Fibroblast of lung (primary cell): ENCODE results near the gene CAPS. TPM values are rescaled to one million over a fixed set of nuclear protein-coding genes. Genes with fewer than 3 reads are reported as not detected.
A peak's percentile ranks its signal among the peaks of the same experiment; 100 is the strongest.

Experiments
- DNase-seq, 2 donors: peaks; one replicate each; pipeline versions ENCODE4 v3.0.0 to v3.0.0-alpha.2; 2010; ENCODE audit warnings: low read depth in 2 of 2
- H2AFZ ChIP-seq: 2 replicates; pipeline ENCODE4 v1.5.1; 2012; ENCODE audit warnings: low read length, control low read depth, inconsistent platforms
- H3K27ac ChIP-seq: 2 replicates; pipeline ENCODE4 v1.5.1; 2011; ENCODE audit warnings: low read length, control low read depth; ENCODE audit not compliant: insufficient read depth
- H3K27me3 ChIP-seq: 2 replicates; pipeline ENCODE4 v1.5.1; 2011; ENCODE audit warnings: mild to moderate bottlenecking, low read length; ENCODE audit not compliant: control insufficient read depth, insufficient read depth
- H3K36me3 ChIP-seq: 2 replicates; pipeline ENCODE4 v1.5.1; 2011; ENCODE audit warnings: low read length; ENCODE audit not compliant: control insufficient read depth, insufficient read depth
- H3K4me1 ChIP-seq: 2 replicates; pipeline ENCODE4 v1.5.1; 2011; ENCODE audit warnings: low read length; ENCODE audit not compliant: control insufficient read depth, insufficient read depth; ENCODE audit errors: extremely low read depth
- H3K4me2 ChIP-seq: 2 replicates; pipeline ENCODE4 v1.5.1; 2011; ENCODE audit warnings: low read length, control low read depth; ENCODE audit not compliant: insufficient read depth; ENCODE audit errors: extremely low read depth
- H3K4me3 ChIP-seq, 4 experiments: fragments of 200-600 bp in 1 of 4; sonication (generic) in 1 of 4; replicated peaks in 1 of 4; 2 replicates each; pipeline ENCODE4 v1.5.1; 2011 to 2016; ENCODE audit warnings: low read length in 4 of 4, low read depth in 3 of 4, mild to moderate bottlenecking in 3 of 4, control low read depth in 2 of 4, inconsistent platforms in 1 of 4, mixed read lengths in 1 of 4; ENCODE audit not compliant: insufficient read depth in 1 of 4; ENCODE audit errors: control extremely low read depth in 1 of 4
- H3K79me2 ChIP-seq: 2 replicates; pipeline ENCODE4 v1.5.1; 2012; ENCODE audit warnings: mild to moderate bottlenecking, low read length, inconsistent platforms; ENCODE audit not compliant: control insufficient read depth, insufficient read depth
- H3K9ac ChIP-seq: 2 replicates; pipeline ENCODE4 v1.5.1; 2011; ENCODE audit warnings: mild to moderate bottlenecking, low read length, control low read depth; ENCODE audit not compliant: insufficient read depth
- H3K9me3 ChIP-seq: 2 replicates; pipeline ENCODE4 v1.5.1; 2012; ENCODE audit warnings: low read depth, low read length; ENCODE audit not compliant: control insufficient read depth, insufficient read depth
- H4K20me1 ChIP-seq: 2 replicates; pipeline ENCODE4 v1.5.1; 2011; ENCODE audit warnings: low read length; ENCODE audit not compliant: control insufficient read depth, insufficient read depth; ENCODE audit errors: extremely low read depth
- CTCF ChIP-seq, 2 donors: IDR thresholded peaks in 1 of 2; conservative IDR thresholded peaks in 1 of 2; 1 replicate in 1 of 2; 2 replicates in 1 of 2; pipeline ENCODE4 v1.5.1; 2011 to 2012; ENCODE audit warnings: low read length in 2 of 2, control low read depth in 1 of 2, inconsistent platforms in 1 of 2, low read depth in 1 of 2, mild to moderate bottlenecking in 1 of 2
- EZH2 ChIP-seq: IDR thresholded peaks from 2 replicates; pipeline ENCODE4 v1.5.1; 2012; ENCODE audit warnings: low read length, control low read depth, mild to moderate bottlenecking; ENCODE audit errors: missing control alignments
- polyA plus RNA-seq, 2 donors: library from polyadenylated mRNA; depleted of rRNA in 1 of 2; stranded (reverse) in 1 of 2; unstranded in 1 of 2; fragments of >200 nt; gene quantifications; 2 replicates each; pipeline ENCODE4 v1.2.1, GENCODE V29; 2011 to 2012; ENCODE audit warnings: missing spikeins in 1 of 2
- total RNA-seq: library from RNA; depleted of rRNA; stranded (reverse); fragments of >200 nt; gene quantifications from 2 replicates; pipeline ENCODE4 v1.2.1, GENCODE V29; 2014

CAPS gene
- total and polyA plus RNA-seq, 2 donors (not counting 1 experiment from before 2014, with no cell fraction given): 1.6 to 7.3 TPM

- Histone ChIP-seq H3K4me3 (no peak overlapping the region), H3K4me2 (no peak overlapping the region), H3K79me2 (peaks cover 62% of the 10 kb centered on the region), H3K36me3 (peaks cover 3% of the 10 kb centered on the region), H2AFZ (no peak overlapping the region), H3K9me3 (no peaks in the 10 kb centered on the region), H3K27me3 (no peaks in the 10 kb centered on the region), H4K20me1 (no peaks in the 10 kb centered on the region), H3K27ac (no peak overlapping the region), H3K9ac (no peak overlapping the region), H3K4me1 (peaks cover 31% of the 10 kb centered on the region)
- DNase-seq: no peak
- no peak for TF ChIP-seq CTCF (conservative IDR thresholded peaks at IDR 0.05 in 1 of 2, IDR thresholded peaks at IDR 0.05 in 1 of 2; ENCODE audit: low read depth in 1 of 2, low read length in 2 of 2)
- no peak for TF ChIP-seq EZH2
Observed at GRCh38 chr19:5951338-5951861, 37.3 kb downstream of the CAPS start.

- H4K20me1 ChIP-seq: no peaks in the 10 kb centered on the region
- TF ChIP-seq CTCF (conservative IDR thresholded peaks at IDR 0.05 in 1 of 2, IDR thresholded peaks at IDR 0.05 in 1 of 2; ENCODE audit: low read depth in 1 of 2, low read length in 2 of 2): no peak
- TF ChIP-seq EZH2: no peak
- H3K27me3 ChIP-seq: no peaks in the 10 kb centered on the region
- H3K4me2 ChIP-seq: no peak overlapping the region
- peaks cover 31% of the 10 kb centered on the region for H3K4me1 ChIP-seq
- H3K9me3 ChIP-seq: no peaks in the 10 kb centered on the region
- DNase-seq: no peak
- peak overlapping the region; percentile 79 for H3K27ac ChIP-seq
- H3K4me3 ChIP-seq: no peak overlapping the region
- H2AFZ ChIP-seq: no peak overlapping the region
- H3K9ac ChIP-seq: no peak overlapping the region
- H3K79me2 ChIP-seq: peaks cover 67% of the 10 kb centered on the region
- peaks cover 3% of the 10 kb centered on the region for H3K36me3 ChIP-seq
Observed at GRCh38 chr19:5952193-5953029, 38.4 kb downstream of the CAPS start.

- H2AFZ ChIP-seq: no peak overlapping the region
- no peaks in the 10 kb centered on the region for H3K9me3 ChIP-seq
- no peaks in the 10 kb centered on the region for H3K27me3 ChIP-seq
- no peak overlapping the region for H3K4me3 ChIP-seq
- H3K79me2 ChIP-seq: peaks cover 71% of the 10 kb centered on the region
- no peaks in the 10 kb centered on the region for H4K20me1 ChIP-seq
- TF ChIP-seq CTCF (conservative IDR thresholded peaks at IDR 0.05 in 1 of 2, IDR thresholded peaks at IDR 0.05 in 1 of 2; ENCODE audit: low read depth in 1 of 2, low read length in 2 of 2) (no peak), EZH2 (no peak)
- peak overlapping the region; percentile 16 for H3K4me2 ChIP-seq
- H3K4me1 ChIP-seq: peaks cover 29% of the 10 kb centered on the region
- H3K9ac ChIP-seq: no peak overlapping the region
- H3K27ac ChIP-seq: peak overlapping the region; percentile 79
- DNase-seq: peak; percentile 44 to 45
- peaks cover 3% of the 10 kb centered on the region for H3K36me3 ChIP-seq
Observed at GRCh38 chr19:5953030-5953589, 39.1 kb downstream of the CAPS start.
